IMR-90 (cell line): ENCODE results near the gene PCDHGC4. TPM values are rescaled to one million over a fixed set of nuclear protein-coding genes. Genes with fewer than 3 reads are reported as not detected.

ENCODE experiments used
- ATAC-seq: fragments of 200-7000 bp; cut with Tn5 transposase; 2 replicates; pipeline ENCODE4 v1.9.1; 2020; ENCODE audit warnings: low read depth, mild to moderate bottlenecking, moderate library complexity
- BruUV-seq: library from RNA; stranded (reverse); fragments of 400-500 nt; replicated peaks from 2 replicates; lab custom pipeline; 2021; lab: Mats Ljungman, UMichigan
- CTCF ChIA-PET: fragments of 300-600 bp; formaldehyde crosslinking; extraction: SDS; loops from one replicate; lab custom pipeline; 2021; ENCODE audit warnings: antibody characterized with exemption; lab: Yijun Ruan, JAX
- POLR2A ChIA-PET: fragments of 300-600 bp; sonication (Branson Sonifier 250); formaldehyde crosslinking; loops from one replicate; lab custom pipeline; 2022; ENCODE audit warnings: antibody characterized with exemption; ENCODE audit not compliant: unreplicated experiment; lab: Charles Lee
- DNase-seq: peaks from one replicate; pipeline ENCODE4 v3.0.0; 2013
- H2AFZ ChIP-seq: replicated peaks from 2 replicates; pipeline ENCODE3; 2013; ENCODE audit warnings: low read length, mild to moderate bottlenecking; ENCODE audit not compliant: poor library complexity
- H2AK5ac ChIP-seq: 2 replicates; pipeline ENCODE4 v1.6.1; 2013; ENCODE audit warnings: low read depth, low read length, inconsistent platforms
- H2AK9ac ChIP-seq: replicated peaks from 2 replicates; pipeline ENCODE3; 2013; ENCODE audit warnings: mild to moderate bottlenecking, low read depth, low read length, moderate library complexity; ENCODE audit not compliant: poor library complexity
- H2BK120ac ChIP-seq: 2 replicates; pipeline ENCODE4 v1.6.1; 2013; ENCODE audit warnings: low read depth, low read length, inconsistent platforms
- H2BK15ac ChIP-seq: 3 replicates; pipeline ENCODE4 v1.6.1; 2013; ENCODE audit warnings: low read depth, low read length, inconsistent platforms
- H2BK20ac ChIP-seq: 2 replicates; pipeline ENCODE4 v1.6.1; 2013; ENCODE audit warnings: low read depth, mild to moderate bottlenecking, inconsistent platforms, low read length, moderate library complexity
- H2BK5ac ChIP-seq: 2 replicates; pipeline ENCODE4 v1.6.1; 2013; ENCODE audit warnings: mild to moderate bottlenecking, low read depth, low read length, inconsistent platforms; ENCODE audit not compliant: poor library complexity, severe bottlenecking
- H3K14ac ChIP-seq: replicated peaks from 2 replicates; pipeline ENCODE4 v1.6.1; 2013; ENCODE audit warnings: low read depth, low read length, inconsistent platforms
- H3K18ac ChIP-seq: 2 replicates; pipeline ENCODE4 v1.6.1; 2013; ENCODE audit warnings: low read depth, low read length, control low read depth
- H3K23ac ChIP-seq: 2 replicates; pipeline ENCODE4 v1.6.1; 2013; ENCODE audit warnings: low read depth, low read length, inconsistent platforms
- H3K27ac ChIP-seq: 2 replicates; pipeline ENCODE4 v1.5.1; 2013; ENCODE audit warnings: mild to moderate bottlenecking, control low read depth, low read length; ENCODE audit not compliant: insufficient read depth
- H3K27me3 ChIP-seq: 2 replicates; pipeline ENCODE4 v1.6.1; 2013; ENCODE audit warnings: low read length; ENCODE audit not compliant: control insufficient read depth, insufficient read depth
- H3K36me3 ChIP-seq: 2 replicates; pipeline ENCODE4 v1.6.1; 2013; ENCODE audit warnings: low read length, mixed read lengths; ENCODE audit not compliant: control insufficient read depth, insufficient read depth
- H3K4ac ChIP-seq: 2 replicates; pipeline ENCODE4 v1.6.1; 2013; ENCODE audit warnings: low read depth, low read length, inconsistent platforms
- H3K4me1 ChIP-seq: 2 replicates; pipeline ENCODE4 v1.6.1; 2013; ENCODE audit warnings: low read length, mixed read lengths; ENCODE audit not compliant: control insufficient read depth, insufficient read depth
- H3K4me2 ChIP-seq: 2 replicates; pipeline ENCODE4 v1.6.1; 2013; ENCODE audit warnings: low read depth, mild to moderate bottlenecking, control low read depth, low read length, moderate library complexity
- H3K4me3 ChIP-seq: 2 replicates; pipeline ENCODE4 v1.5.1; 2013; ENCODE audit warnings: low read depth, mild to moderate bottlenecking, control low read depth, low read length, moderate library complexity; ENCODE audit not compliant: insufficient read depth
- H3K56ac ChIP-seq: 2 replicates; pipeline ENCODE4 v1.6.1; 2013; ENCODE audit warnings: low read length, inconsistent platforms; ENCODE audit not compliant: insufficient read depth; ENCODE audit errors: extremely low read depth
- H3K79me1 ChIP-seq, 2 experiments: 2 replicates each; pipeline ENCODE4 v1.6.1; 2013; ENCODE audit warnings: low read length in 2 of 2, inconsistent platforms in 1 of 2, low read depth in 1 of 2
- H3K9ac ChIP-seq: 2 replicates; pipeline ENCODE4 v1.6.1; 2013; ENCODE audit warnings: low read depth, low read length, control low read depth
- H3K9me1 ChIP-seq: 2 replicates; pipeline ENCODE4 v1.6.1; 2013; ENCODE audit warnings: low read length, inconsistent platforms; ENCODE audit not compliant: insufficient read depth
- H3K9me3 ChIP-seq: 2 replicates; pipeline ENCODE4 v1.6.1; 2013; ENCODE audit warnings: low read length; ENCODE audit not compliant: control insufficient read depth, insufficient read depth
- H4K20me1 ChIP-seq: 2 replicates; pipeline ENCODE4 v1.6.1; 2013; ENCODE audit warnings: low read length, inconsistent platforms; ENCODE audit not compliant: insufficient read depth
- H4K5ac ChIP-seq: 2 replicates; pipeline ENCODE4 v1.6.1; 2013; ENCODE audit warnings: mild to moderate bottlenecking, low read depth, low read length, control low read depth
- H4K8ac ChIP-seq, 2 experiments: 2 replicates each; pipeline ENCODE4 v1.6.1; 2013; ENCODE audit warnings: low read depth in 2 of 2, low read length in 2 of 2, control low read depth in 1 of 2, inconsistent platforms in 1 of 2
- H4K91ac ChIP-seq: 2 replicates; pipeline ENCODE4 v1.6.1; 2013; ENCODE audit warnings: low read depth, low read length, inconsistent platforms; ENCODE audit not compliant: insufficient read depth
- CEBPB ChIP-seq: IDR thresholded peaks from 2 replicates; pipeline ENCODE4 v1.6.1; 2012; ENCODE audit warnings: low read depth, low read length, improper control_type of control experiment
- ELK1 ChIP-seq: fragments of 150-350 bp; IDR thresholded peaks from 2 replicates; pipeline ENCODE4 v1.6.1; 2016; ENCODE audit warnings: low read depth, mild to moderate bottlenecking, low read length, moderate library complexity, borderline replicate concordance
- MAZ ChIP-seq: IDR thresholded peaks from 2 replicates; pipeline ENCODE4 v1.6.1; 2012; ENCODE audit warnings: low read depth, mild to moderate bottlenecking, low read length, improper control_type of control experiment, moderate library complexity, borderline replicate concordance
- MXI1 ChIP-seq: IDR thresholded peaks from 2 replicates; pipeline ENCODE4 v1.6.1; 2012; ENCODE audit warnings: low read depth, mild to moderate bottlenecking, low read length, moderate library complexity, borderline replicate concordance
- RAD21 ChIP-seq: IDR thresholded peaks from 2 replicates; pipeline ENCODE4 v1.6.1; 2012; ENCODE audit warnings: low read length, improper control_type of control experiment
- RCOR1 ChIP-seq: IDR thresholded peaks from 2 replicates; pipeline ENCODE4 v1.6.1; 2012; ENCODE audit warnings: mild to moderate bottlenecking, low read length, improper control_type of control experiment; ENCODE audit not compliant: insufficient replicate concordance
- RFX5 ChIP-seq: IDR thresholded peaks from 2 replicates; pipeline ENCODE4 v1.8.0; 2012; ENCODE audit warnings: low read depth, mild to moderate bottlenecking, low read length, moderate library complexity
- SMC3 ChIP-seq: fragments of 150-350 bp; IDR thresholded peaks from 2 replicates; pipeline ENCODE4 v1.6.1; 2016; ENCODE audit warnings: low read depth, mild to moderate bottlenecking, antibody characterized with exemption, low read length, moderate library complexity
- WGBS, 2 experiments: methylation state at CpG; one replicate each; pipeline versions ENCODE4 v1.1.5 to v1.1.7; 2013; ENCODE audit warnings: missing lambda C conversion rate in 2 of 2; ENCODE audit not compliant: insufficient read length in 1 of 2; ENCODE audit errors: extremely low coverage in 2 of 2; 5-methylcytosine and 5-hydroxymethylcytosine counted together
- dilution Hi-C: fragments of 300-500 bp; cut with HindIII; formaldehyde crosslinking; loops from one replicate; pipeline ENCODE4 v1.14.3; 2018; ENCODE audit warnings: low sequenced_read_pairs; ENCODE audit not compliant: unreplicated experiment
- in situ Hi-C: fragments of 300-500 bp; cut with MboI; formaldehyde crosslinking; loops from 3 replicates; pipeline ENCODE4 v1.14.3; 2019; ENCODE audit warnings: low sequenced_read_pairs, inconsistent platforms, mixed read lengths
- intact Hi-C: fragments of 100-400 bp; cut with micrococcal nuclease; formaldehyde crosslinking; loops from 2 replicates; pipeline ENCODE4 v1.10.0; 2022
- polyA plus RNA-seq, 3 experiments: library from polyadenylated mRNA; depleted of rRNA; stranded (reverse); fragments of >200 nt; gene quantifications; 2 replicates each; pipeline ENCODE4 v1.2.3, GENCODE V29; 2012; ENCODE audit warnings: low replicate concordance in 1 of 3
- total RNA-seq: library from RNA; depleted of rRNA; stranded (reverse); fragments of >200 nt; gene quantifications from 2 replicates; pipeline ENCODE4 v1.2.3, GENCODE V29; 2012
- TF ChIP-seq, protein P1 (sequence below): conservative IDR thresholded peaks from 2 replicates; pipeline ENCODE4 v1.5.1; 2012; ENCODE audit warnings: mild to moderate bottlenecking, low read depth, low read length, improper control_type of control experiment

Gene PCDHGC4
- total and polyA plus RNA-seq, 2 of the 4 experiments (the other 2 are of a cell fraction) = 0.65 to 1.6 TPM

DNA sequence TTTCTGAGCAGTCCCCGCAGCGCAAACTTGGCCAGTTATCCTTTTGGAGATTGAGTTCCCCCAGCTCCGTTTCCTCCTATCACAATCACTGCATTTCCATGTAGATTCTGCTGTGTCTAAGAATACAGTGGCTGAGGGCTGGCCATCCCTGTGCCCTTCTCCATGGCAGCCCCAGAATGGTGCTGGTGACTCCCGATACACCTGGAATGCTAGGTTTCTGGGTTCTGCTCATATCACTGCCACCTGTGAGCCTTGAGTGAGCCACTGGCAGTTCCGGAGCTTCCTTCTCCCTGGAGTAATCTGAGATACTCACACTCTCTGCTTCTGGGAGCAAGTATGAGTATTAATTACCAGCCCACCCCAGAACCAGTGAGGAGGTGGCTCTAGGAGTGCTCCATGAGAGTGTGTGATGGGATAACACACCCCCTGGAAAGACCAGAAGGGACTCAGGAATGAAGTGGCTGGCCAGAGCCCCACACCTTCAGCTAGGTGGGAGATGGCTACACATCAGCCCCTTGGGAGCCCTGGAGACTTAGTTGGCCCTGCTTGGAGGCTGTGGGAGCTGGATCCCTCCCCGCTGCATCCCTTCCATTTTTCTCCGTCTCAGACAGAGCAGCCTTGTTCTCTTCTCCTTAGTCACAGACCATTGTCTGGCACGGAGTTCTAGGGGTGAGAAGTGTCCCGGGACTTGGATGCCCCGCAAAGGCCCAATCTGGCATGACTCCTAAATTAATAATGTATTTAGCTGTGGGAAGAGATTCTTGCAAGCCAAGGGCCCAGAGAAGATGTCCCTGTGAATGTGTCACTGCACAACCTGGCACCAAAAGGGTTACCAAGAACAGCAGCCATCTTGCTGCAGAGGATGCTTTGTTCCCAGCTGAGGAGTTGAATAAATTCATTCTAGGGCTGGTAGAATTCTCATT lies 8.9 kb downstream of the PCDHGC4 start:
- intact Hi-C loops = no loop called here

More for the DNA sequence above, 8.9 kb downstream of the PCDHGC4 start:
- Histone ChIP-seq H3K4me1 (peaks cover 31% of the 10 kb centered on the region), H4K8ac (no peak overlapping the region), H3K9me1 (peaks cover 20% of the 10 kb centered on the region), H2AK5ac (no peak overlapping the region), H3K27ac (no peak overlapping the region), H3K9ac (no peak overlapping the region), H3K4ac (no peak overlapping the region; the same call in 1 of the 2 replicates), H3K4me2 (no peak overlapping the region), H2BK15ac (no peak overlapping the region), H4K91ac (no peak overlapping the region), H3K79me1 (peaks cover 19 to 50% of the 10 kb centered on the region in 2 experiments), H2AFZ (no peak overlapping the region), H2AK9ac (no peak overlapping the region), H2BK5ac (no peak overlapping the region), H3K18ac (no peak overlapping the region), H3K23ac (no peak overlapping the region), H4K20me1 (peaks cover 29% of the 10 kb centered on the region), H2BK20ac (no peak overlapping the region), H3K9me3 (no peaks in the 10 kb centered on the region), H3K14ac (no peak overlapping the region), H3K4me3 (no peak overlapping the region), H2BK120ac (no peak overlapping the region), H3K56ac (no peak overlapping the region), H3K27me3 (no peaks in the 10 kb centered on the region), H3K36me3 (peaks cover 40% of the 10 kb centered on the region), H4K5ac (no peak overlapping the region)
- DNase-seq (peak; percentile 65), ATAC-seq (peak; percentile 49)
- dilution Hi-C loops = no loop called here
- POLR2A ChIA-PET = no interaction called here
- in situ Hi-C loops = no loop called here
- CTCF ChIA-PET = no interaction called here
- TF ChIP-seq, protein P1, sequence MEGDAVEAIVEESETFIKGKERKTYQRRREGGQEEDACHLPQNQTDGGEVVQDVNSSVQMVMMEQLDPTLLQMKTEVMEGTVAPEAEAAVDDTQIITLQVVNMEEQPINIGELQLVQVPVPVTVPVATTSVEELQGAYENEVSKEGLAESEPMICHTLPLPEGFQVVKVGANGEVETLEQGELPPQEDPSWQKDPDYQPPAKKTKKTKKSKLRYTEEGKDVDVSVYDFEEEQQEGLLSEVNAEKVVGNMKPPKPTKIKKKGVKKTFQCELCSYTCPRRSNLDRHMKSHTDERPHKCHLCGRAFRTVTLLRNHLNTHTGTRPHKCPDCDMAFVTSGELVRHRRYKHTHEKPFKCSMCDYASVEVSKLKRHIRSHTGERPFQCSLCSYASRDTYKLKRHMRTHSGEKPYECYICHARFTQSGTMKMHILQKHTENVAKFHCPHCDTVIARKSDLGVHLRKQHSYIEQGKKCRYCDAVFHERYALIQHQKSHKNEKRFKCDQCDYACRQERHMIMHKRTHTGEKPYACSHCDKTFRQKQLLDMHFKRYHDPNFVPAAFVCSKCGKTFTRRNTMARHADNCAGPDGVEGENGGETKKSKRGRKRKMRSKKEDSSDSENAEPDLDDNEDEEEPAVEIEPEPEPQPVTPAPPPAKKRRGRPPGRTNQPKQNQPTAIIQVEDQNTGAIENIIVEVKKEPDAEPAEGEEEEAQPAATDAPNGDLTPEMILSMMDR = 0 out of 2 replicates have a peak, but pooled peaks have one; percentile 7
- TF ChIP-seq RCOR1 (no peak), CEBPB (no peak), RFX5 (no peak), ELK1 (no peak), MXI1 (no peak), RAD21 (peak; percentile 41), MAZ (no peak), SMC3 (peak; percentile 20)
- WGBS, 2 experiments = no CpG with 5 or more reads among the region's 10 CpGs
- no TSS peak for BruUV-seq
